ENCODE results near the gene PAXX.

GRCh38 chr9:137001857-137002645 lies 9.8 kb downstream of the PAXX start:
- TF ChIP-seq POLR2A (IDR thresholded peaks at IDR 0.05; ENCODE audit: extremely low read depth, insufficient read length) (no peak), CTCF (IDR thresholded peaks at IDR 0.05; ENCODE audit: low read depth, low read length) (no peak)
